Gastrocnemius medialis (tissue), 4 donors: Measurements from ENCODE around the gene RAB40C.

ENCODE experiments used
- POLR2A ChIP-seq, 2 donors: fragments of 450-650 bp; IDR thresholded peaks; one replicate each; pipeline ENCODE4 v1.6.1; 2017; ENCODE audit warnings: antibody characterized with exemption in 2 of 2, mild to moderate bottlenecking in 2 of 2, moderate library complexity in 2 of 2
- TF ChIP-seq, protein P1 (sequence below), 5 experiments: fragments of 450-650 bp in 3 of 5; fragments of 200-600 bp in 2 of 5; sonication (generic) in 2 of 5; IDR thresholded peaks in 4 of 5; conservative IDR thresholded peaks in 1 of 5; 1 replicate in 4 of 5; 2 replicates in 1 of 5; pipeline ENCODE4 v1.5.1; 2016 to 2019; ENCODE audit warnings: antibody characterized with exemption in 5 of 5, mild to moderate bottlenecking in 3 of 5, moderate library complexity in 3 of 5

GRCh38 chr16:672371-672770 is 82.5 kb downstream of the RAB40C start:
- TF ChIP-seq, protein P1, sequence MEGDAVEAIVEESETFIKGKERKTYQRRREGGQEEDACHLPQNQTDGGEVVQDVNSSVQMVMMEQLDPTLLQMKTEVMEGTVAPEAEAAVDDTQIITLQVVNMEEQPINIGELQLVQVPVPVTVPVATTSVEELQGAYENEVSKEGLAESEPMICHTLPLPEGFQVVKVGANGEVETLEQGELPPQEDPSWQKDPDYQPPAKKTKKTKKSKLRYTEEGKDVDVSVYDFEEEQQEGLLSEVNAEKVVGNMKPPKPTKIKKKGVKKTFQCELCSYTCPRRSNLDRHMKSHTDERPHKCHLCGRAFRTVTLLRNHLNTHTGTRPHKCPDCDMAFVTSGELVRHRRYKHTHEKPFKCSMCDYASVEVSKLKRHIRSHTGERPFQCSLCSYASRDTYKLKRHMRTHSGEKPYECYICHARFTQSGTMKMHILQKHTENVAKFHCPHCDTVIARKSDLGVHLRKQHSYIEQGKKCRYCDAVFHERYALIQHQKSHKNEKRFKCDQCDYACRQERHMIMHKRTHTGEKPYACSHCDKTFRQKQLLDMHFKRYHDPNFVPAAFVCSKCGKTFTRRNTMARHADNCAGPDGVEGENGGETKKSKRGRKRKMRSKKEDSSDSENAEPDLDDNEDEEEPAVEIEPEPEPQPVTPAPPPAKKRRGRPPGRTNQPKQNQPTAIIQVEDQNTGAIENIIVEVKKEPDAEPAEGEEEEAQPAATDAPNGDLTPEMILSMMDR (IDR thresholded peaks at IDR 0.05 in 4 of 5, conservative IDR thresholded peaks at IDR 0.05 in 1 of 5) = no peak
- no peak for TF ChIP-seq POLR2A (IDR thresholded peaks at IDR 0.05)
